HG02938 (cell line): ENCODE measurements around the gene FRAT2.
"Not testable (repeated sequence)": the region's sequence is repeated elsewhere in the genome, so short reads cannot be mapped to it uniquely, and the experiment has no call there.

Experiments used
- ATAC-seq: cut with Tn5 transposase; IDR thresholded peaks from one replicate; pipeline ENCODE4 v1.9.1; 2021; ENCODE audit warnings: mild to moderate bottlenecking, moderate library complexity; ENCODE audit not compliant: unreplicated experiment

Gene FRAT2

GRCh38 chr10:97292097-97292861, 42.2 kb downstream of the FRAT2 start, which contains the start of gene ARHGAP19:
Gene ARHGAP19 (minus strand): TSS chr10:97292637. CDS start chr10:97292627, 10 bp downstream.
- ATAC-seq, result peak; percentile 96

- ATAC-seq, result no peak
These were observed 43.0 kb downstream of the FRAT2 start for GRCh38 chr10:97291357-97292096.

GRCh38 chr10:97290576-97291356, 43.8 kb downstream of the FRAT2 start:
- not testable (repeated sequence) for ATAC-seq

- ATAC-seq, result not testable (repeated sequence)
These were observed 44.5 kb downstream of the FRAT2 start for GRCh38 chr10:97290076-97290475.
